ENCODE data around the gene HDGFL1.

The HDGFL1 gene

GRCh38 chr6:22529866-22530265 lies 39.5 kb upstream of the HDGFL1 start:
- no peak overlapping the region for H3K27ac ChIP-seq (replicated peaks)
- H3K27me3 ChIP-seq (ENCODE audit: insufficient read depth, poor library complexity, severe bottlenecking), result peaks cover 4% of the 10 kb centered on the region
- no peak overlapping the region for H3K4me3 ChIP-seq (replicated peaks; ENCODE audit: insufficient read depth, low read length)
- DNase-seq (ENCODE audit: low read depth in 1 of 2, low spot score in 1 of 2), result no peak
- TF ChIP-seq CTCF (IDR thresholded peaks at IDR 0.05; ENCODE audit: insufficient read depth, low read length) (no peak), SPI1 (IDR thresholded peaks at IDR 0.05; ENCODE audit: borderline replicate concordance, low read depth) (no peak), POLR2AphosphoS5 (IDR thresholded peaks at IDR 0.05; ENCODE audit: low read depth) (no peak), GABPA (IDR thresholded peaks at IDR 0.05; ENCODE audit: low read depth) (no peak), REST (IDR thresholded peaks at IDR 0.05; ENCODE audit: insufficient replicate concordance, low read depth) (no peak)

- H3K4me3 ChIP-seq (replicated peaks; ENCODE audit: insufficient read depth, low read length), result no peak overlapping the region
- no peak overlapping the region for H3K27ac ChIP-seq (replicated peaks)
- DNase-seq (ENCODE audit: low read depth in 1 of 2, low spot score in 1 of 2), result no peak
- TF ChIP-seq SPI1 (IDR thresholded peaks at IDR 0.05; ENCODE audit: borderline replicate concordance, low read depth) (no peak), GABPA (IDR thresholded peaks at IDR 0.05; ENCODE audit: low read depth) (no peak), CTCF (IDR thresholded peaks at IDR 0.05; ENCODE audit: insufficient read depth, low read length) (no peak), POLR2AphosphoS5 (IDR thresholded peaks at IDR 0.05; ENCODE audit: low read depth) (no peak), REST (IDR thresholded peaks at IDR 0.05; ENCODE audit: insufficient replicate concordance, low read depth) (no peak)
- H3K27me3 ChIP-seq (ENCODE audit: insufficient read depth, poor library complexity, severe bottlenecking), result peaks cover 4% of the 10 kb centered on the region
Measured at GRCh38 chr6:22530506-22530905, 38.9 kb upstream of the HDGFL1 start.

- TF ChIP-seq SPI1 (IDR thresholded peaks at IDR 0.05; ENCODE audit: borderline replicate concordance, low read depth) (no peak), REST (IDR thresholded peaks at IDR 0.05; ENCODE audit: insufficient replicate concordance, low read depth) (no peak), POLR2AphosphoS5 (IDR thresholded peaks at IDR 0.05; ENCODE audit: low read depth) (no peak), CTCF (IDR thresholded peaks at IDR 0.05; ENCODE audit: insufficient read depth, low read length) (no peak), GABPA (IDR thresholded peaks at IDR 0.05; ENCODE audit: low read depth) (no peak)
- no peak overlapping the region for H3K4me3 ChIP-seq (replicated peaks; ENCODE audit: insufficient read depth, low read length)
- no peaks in the 10 kb centered on the region for H3K27me3 ChIP-seq (ENCODE audit: insufficient read depth, poor library complexity, severe bottlenecking)
- DNase-seq (ENCODE audit: low read depth in 1 of 2, low spot score in 1 of 2), result no peak
- no peak overlapping the region for H3K27ac ChIP-seq (replicated peaks)
Measured at GRCh38 chr6:22536122-22536521, 33.2 kb upstream of the HDGFL1 start.
